Measurements from ENCODE around the gene KRABD2.
"Not testable (repeated sequence)": the region's sequence is repeated elsewhere in the genome, so short reads cannot be mapped to it uniquely, and the experiment has no call there.

Gene KRABD2

GRCh38 chr17:8360260-8360659 lies 16.2 kb downstream of the KRABD2 start:
- peaks cover 7% of the 10 kb centered on the region for H3K36me3 ChIP-seq (ENCODE audit: insufficient read depth, insufficient read length, low read length)
- no peaks in the 10 kb centered on the region for H3K27me3 ChIP-seq (ENCODE audit: insufficient read depth, insufficient read length)
- no peak for TF ChIP-seq YY1 (IDR thresholded peaks at IDR 0.05; ENCODE audit: insufficient read depth, insufficient read length)
- TF ChIP-seq ZNF274 (IDR thresholded peaks at IDR 0.05; ENCODE audit: low read depth, low read length) = no peak
- H3K4me3 ChIP-seq (ENCODE audit: insufficient read length, low read depth) = no peak overlapping the region
- H3K9me3 ChIP-seq (ENCODE audit: insufficient read depth, low read length) = no peaks in the 10 kb centered on the region
- H3K4me1 ChIP-seq (ENCODE audit: insufficient read depth, insufficient read length) = peaks cover 4% of the 10 kb centered on the region
- DNase-seq (ENCODE audit: low read depth, low spot score) = no peak
- no peak overlapping the region for H3K9ac ChIP-seq (ENCODE audit: insufficient read length, low read depth)

DNA sequence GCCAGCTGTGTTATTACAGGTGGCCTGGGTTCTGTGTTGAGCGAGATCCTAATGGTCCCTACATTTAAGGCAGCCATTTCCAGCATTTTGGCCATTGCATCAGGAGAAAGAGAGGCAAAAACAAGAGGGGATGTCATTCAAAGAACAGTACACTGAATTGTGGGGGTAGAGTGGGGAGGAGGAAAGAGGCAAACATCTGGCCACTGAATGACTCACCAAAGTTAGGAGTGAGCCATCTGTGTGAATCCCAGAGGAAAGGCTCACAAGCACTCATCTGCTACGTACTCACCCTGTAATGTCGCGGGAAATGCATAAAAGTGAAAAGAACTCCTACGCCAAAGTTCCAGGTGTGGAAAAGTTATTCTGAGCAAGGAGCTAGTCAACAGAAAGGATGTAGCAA lies 16.7 kb downstream of the KRABD2 start:
- peaks cover 4% of the 10 kb centered on the region for H3K36me3 ChIP-seq (ENCODE audit: insufficient read depth, insufficient read length, low read length)
- no peak for DNase-seq (ENCODE audit: low read depth, low spot score)
- no peak for TF ChIP-seq YY1 (IDR thresholded peaks at IDR 0.05; ENCODE audit: insufficient read depth, insufficient read length)
- no peak for TF ChIP-seq ZNF274 (IDR thresholded peaks at IDR 0.05; ENCODE audit: low read depth, low read length)
- TF ChIP-seq SUZ12 (IDR thresholded peaks at IDR 0.05; ENCODE audit: extremely low read depth, insufficient read depth, insufficient read length) = no peak
- H3K9me3 ChIP-seq (ENCODE audit: insufficient read depth, low read length) = no peaks in the 10 kb centered on the region
- H3K4me3 ChIP-seq (ENCODE audit: insufficient read length, low read depth) = no peak overlapping the region
- no peak overlapping the region for H3K9ac ChIP-seq (ENCODE audit: insufficient read length, low read depth)
- H3K4me1 ChIP-seq (ENCODE audit: insufficient read depth, insufficient read length) = peaks cover 4% of the 10 kb centered on the region
- no peaks in the 10 kb centered on the region for H3K27me3 ChIP-seq (ENCODE audit: insufficient read depth, insufficient read length)

- Histone ChIP-seq H3K27me3 (ENCODE audit: insufficient read depth, insufficient read length) (no peaks in the 10 kb centered on the region), H3K4me3 (ENCODE audit: insufficient read length, low read depth) (no peak overlapping the region), H3K36me3 (ENCODE audit: insufficient read depth, insufficient read length, low read length) (no peaks in the 10 kb centered on the region), H3K4me1 (ENCODE audit: insufficient read depth, insufficient read length) (peaks cover 4% of the 10 kb centered on the region), H3K9ac (ENCODE audit: insufficient read length, low read depth) (no peak overlapping the region), H3K9me3 (ENCODE audit: insufficient read depth, low read length) (no peaks in the 10 kb centered on the region)
- DNase-seq (ENCODE audit: low read depth, low spot score) = no peak
- TF ChIP-seq YY1 (IDR thresholded peaks at IDR 0.05; ENCODE audit: insufficient read depth, insufficient read length) = no peak
- no peak for TF ChIP-seq SUZ12 (IDR thresholded peaks at IDR 0.05; ENCODE audit: extremely low read depth, insufficient read depth, insufficient read length)
- TF ChIP-seq ZNF274 (IDR thresholded peaks at IDR 0.05; ENCODE audit: low read depth, low read length) = no peak
Observed at GRCh38 chr17:8357910-8358309, 18.6 kb downstream of the KRABD2 start.

DNA sequence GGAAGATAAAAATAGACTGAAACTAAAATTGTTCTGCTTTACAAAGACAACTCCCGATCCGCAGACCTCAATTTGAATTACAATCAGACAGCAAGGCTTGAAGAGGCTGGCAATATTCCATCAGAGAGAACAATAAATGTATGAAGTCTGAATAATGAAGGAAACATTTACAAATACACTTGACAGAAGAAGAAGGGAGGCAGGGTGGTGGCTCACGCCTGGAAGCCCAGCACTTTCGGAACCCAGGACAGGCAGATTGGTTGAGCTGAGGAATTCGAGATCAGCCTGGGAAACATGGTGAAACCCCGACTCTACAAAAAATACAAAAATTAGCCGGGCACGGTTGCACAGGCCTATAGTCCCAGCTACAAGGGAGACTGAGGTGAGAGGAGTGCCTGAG lies 22.3 kb downstream of the KRABD2 start:
- TF ChIP-seq ZNF274 (IDR thresholded peaks at IDR 0.05; ENCODE audit: low read depth, low read length) (no peak), SUZ12 (IDR thresholded peaks at IDR 0.05; ENCODE audit: extremely low read depth, insufficient read depth, insufficient read length) (no peak), YY1 (IDR thresholded peaks at IDR 0.05; ENCODE audit: insufficient read depth, insufficient read length) (no peak)

DNA sequence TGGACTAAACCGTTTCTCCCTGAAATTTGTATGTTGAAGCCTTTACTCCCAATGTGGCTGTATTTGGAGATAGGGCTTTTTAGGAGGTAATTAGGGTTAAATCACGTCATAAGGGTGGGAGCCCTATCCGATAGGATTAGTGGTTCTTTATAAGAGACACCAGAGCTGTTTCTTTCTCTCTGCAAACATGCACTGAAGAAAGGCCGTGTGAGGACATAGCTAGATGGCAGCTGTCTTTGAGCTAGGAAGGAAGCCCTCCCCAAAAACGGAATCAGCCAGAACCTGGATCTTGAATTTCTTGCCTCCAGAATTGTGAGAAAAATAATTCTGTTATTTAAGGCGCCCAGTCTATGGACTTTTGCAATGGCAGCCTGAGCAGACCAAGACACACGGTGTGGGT lies 22.8 kb downstream of the KRABD2 start:
- Histone ChIP-seq H3K27me3 (ENCODE audit: insufficient read depth, insufficient read length) (no peaks in the 10 kb centered on the region), H3K9me3 (ENCODE audit: insufficient read depth, low read length) (no peaks in the 10 kb centered on the region), H3K4me3 (ENCODE audit: insufficient read length, low read depth) (no peak overlapping the region), H3K36me3 (ENCODE audit: insufficient read depth, insufficient read length, low read length) (no peaks in the 10 kb centered on the region), H3K4me1 (ENCODE audit: insufficient read depth, insufficient read length) (peaks cover 2% of the 10 kb centered on the region), H3K9ac (ENCODE audit: insufficient read length, low read depth) (no peak overlapping the region)
- no peak for DNase-seq (ENCODE audit: low read depth, low spot score)
- no peak for TF ChIP-seq ZNF274 (IDR thresholded peaks at IDR 0.05; ENCODE audit: low read depth, low read length)
- no peak for TF ChIP-seq SUZ12 (IDR thresholded peaks at IDR 0.05; ENCODE audit: extremely low read depth, insufficient read depth, insufficient read length)
- no peak for TF ChIP-seq YY1 (IDR thresholded peaks at IDR 0.05; ENCODE audit: insufficient read depth, insufficient read length)

More for the DNA sequence above, 22.3 kb downstream of the KRABD2 start:
- H3K27me3 ChIP-seq (ENCODE audit: insufficient read depth, insufficient read length) = no peaks in the 10 kb centered on the region
- no peak overlapping the region for H3K4me3 ChIP-seq (ENCODE audit: insufficient read length, low read depth)
- H3K36me3 ChIP-seq (ENCODE audit: insufficient read depth, insufficient read length, low read length) = no peaks in the 10 kb centered on the region
- no peak overlapping the region for H3K9ac ChIP-seq (ENCODE audit: insufficient read length, low read depth)
- H3K4me1 ChIP-seq (ENCODE audit: insufficient read depth, insufficient read length) = peaks cover 2% of the 10 kb centered on the region
- DNase-seq (ENCODE audit: low read depth, low spot score) = no peak
- no peaks in the 10 kb centered on the region for H3K9me3 ChIP-seq (ENCODE audit: insufficient read depth, low read length)

DNA sequence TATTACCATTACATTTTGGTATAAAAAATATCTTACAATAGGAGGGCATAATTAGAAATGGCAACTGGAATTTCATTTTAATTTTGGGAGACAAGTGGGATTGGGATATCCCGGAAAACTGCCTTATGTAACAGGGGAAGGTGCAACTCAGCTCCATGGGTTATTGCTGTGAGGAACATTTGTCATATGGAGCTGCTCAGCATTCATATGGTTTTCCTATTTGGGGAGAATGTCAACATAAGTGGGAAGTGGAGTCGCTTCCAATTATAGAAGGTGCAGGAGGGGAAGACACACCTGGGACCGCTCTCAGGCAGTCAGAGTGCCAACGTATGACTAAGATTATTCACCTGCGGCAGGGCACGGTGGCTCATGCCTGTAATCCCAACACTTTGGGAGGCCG lies 26.2 kb downstream of the KRABD2 start:
- no peak for TF ChIP-seq ZNF274 (IDR thresholded peaks at IDR 0.05; ENCODE audit: low read depth, low read length)
- Histone ChIP-seq H3K4me3 (ENCODE audit: insufficient read length, low read depth) (no peak overlapping the region), H3K9me3 (ENCODE audit: insufficient read depth, low read length) (no peaks in the 10 kb centered on the region), H3K4me1 (ENCODE audit: insufficient read depth, insufficient read length) (peaks cover 3% of the 10 kb centered on the region), H3K36me3 (ENCODE audit: insufficient read depth, insufficient read length, low read length) (no peaks in the 10 kb centered on the region), H3K9ac (ENCODE audit: insufficient read length, low read depth) (no peak overlapping the region), H3K27me3 (ENCODE audit: insufficient read depth, insufficient read length) (no peaks in the 10 kb centered on the region)
- DNase-seq (ENCODE audit: low read depth, low spot score) = no peak

DNA sequence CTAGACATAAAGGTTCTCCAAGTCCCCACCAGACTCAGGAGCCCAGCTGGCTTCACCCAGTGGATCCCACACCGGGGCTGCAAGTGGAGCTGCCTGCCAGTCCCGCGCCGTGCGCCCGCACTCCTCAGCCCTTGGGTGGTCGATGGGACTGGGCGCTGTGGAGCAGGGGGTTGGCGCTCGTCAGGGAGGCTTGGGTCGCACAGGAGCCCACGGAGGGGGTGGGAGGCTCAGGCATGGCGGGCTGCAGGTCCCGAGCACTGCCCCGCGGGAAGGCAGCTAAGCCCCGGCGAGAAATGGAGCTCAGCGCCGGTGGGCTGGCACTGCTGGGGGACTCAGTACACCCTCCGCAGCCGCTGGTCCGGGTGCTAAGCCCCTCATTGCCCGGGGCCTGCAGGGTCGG lies 29.5 kb downstream of the KRABD2 start:
- H3K36me3 ChIP-seq (ENCODE audit: insufficient read depth, insufficient read length, low read length); H3K9me3 ChIP-seq (ENCODE audit: insufficient read depth, low read length); H3K27me3 ChIP-seq (ENCODE audit: insufficient read depth, insufficient read length); H3K9ac ChIP-seq (ENCODE audit: insufficient read length, low read depth); H3K4me3 ChIP-seq (ENCODE audit: insufficient read length, low read depth); DNase-seq (ENCODE audit: low read depth, low spot score); H3K4me1 ChIP-seq (ENCODE audit: insufficient read depth, insufficient read length): not testable (repeated sequence)

DNA sequence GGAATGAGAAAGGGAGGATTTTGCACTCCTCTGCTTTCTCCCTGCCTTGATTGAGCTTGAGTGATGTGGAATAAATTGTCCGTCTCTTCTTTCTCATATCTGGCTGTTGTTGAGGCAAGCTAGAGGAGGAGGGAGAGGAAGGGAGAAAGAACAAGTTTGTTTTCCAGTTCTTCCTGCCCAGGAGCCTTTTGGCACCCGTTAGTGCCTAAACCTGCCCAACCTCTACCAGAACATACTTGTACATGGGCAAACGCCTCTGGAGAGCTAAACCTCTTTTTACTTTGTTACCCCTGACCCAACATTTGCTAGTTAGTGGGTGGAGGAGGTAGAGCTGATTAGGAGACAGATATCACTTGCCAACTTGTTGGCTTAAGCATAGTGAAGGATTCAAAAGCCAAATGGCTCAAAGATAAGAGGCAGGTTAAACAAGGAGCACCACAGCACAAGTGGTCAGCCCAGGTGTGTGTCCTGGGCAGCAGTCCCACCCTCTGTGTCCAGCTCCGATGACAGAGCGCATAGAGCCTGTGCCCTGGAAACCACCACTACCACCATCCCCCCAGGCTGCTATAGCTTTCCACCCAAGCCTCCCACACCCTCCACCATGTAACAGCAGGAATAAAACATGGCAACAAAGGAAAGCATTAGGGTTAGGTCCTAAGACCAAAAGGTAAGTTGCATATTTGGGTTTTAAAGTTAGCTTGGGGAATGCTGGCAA lies 30.4 kb downstream of the KRABD2 start:
- no peak for DNase-seq (ENCODE audit: low read depth, low spot score)
- TF ChIP-seq SUZ12 (IDR thresholded peaks at IDR 0.05; ENCODE audit: extremely low read depth, insufficient read depth, insufficient read length) = no peak
- TF ChIP-seq YY1 (IDR thresholded peaks at IDR 0.05; ENCODE audit: insufficient read depth, insufficient read length) = no peak
- no peak for TF ChIP-seq ZNF274 (IDR thresholded peaks at IDR 0.05; ENCODE audit: low read depth, low read length)
- Histone ChIP-seq H3K4me3 (ENCODE audit: insufficient read length, low read depth) (no peak overlapping the region), H3K4me1 (ENCODE audit: insufficient read depth, insufficient read length) (peaks cover 6% of the 10 kb centered on the region), H3K27me3 (ENCODE audit: insufficient read depth, insufficient read length) (no peaks in the 10 kb centered on the region), H3K9ac (ENCODE audit: insufficient read length, low read depth) (no peak overlapping the region), H3K9me3 (ENCODE audit: insufficient read depth, low read length) (no peaks in the 10 kb centered on the region), H3K36me3 (ENCODE audit: insufficient read depth, insufficient read length, low read length) (no peaks in the 10 kb centered on the region)

Data from NT2/D1 (cell line).